HG03039 (cell line): Measurements from ENCODE around the gene E2F2.

Source experiments
- ATAC-seq: cut with Tn5 transposase; IDR thresholded peaks from one replicate; pipeline ENCODE4 v1.9.1; 2021; ENCODE audit warnings: mild to moderate bottlenecking, moderate library complexity; ENCODE audit not compliant: unreplicated experiment

E2F2 gene

DNA sequence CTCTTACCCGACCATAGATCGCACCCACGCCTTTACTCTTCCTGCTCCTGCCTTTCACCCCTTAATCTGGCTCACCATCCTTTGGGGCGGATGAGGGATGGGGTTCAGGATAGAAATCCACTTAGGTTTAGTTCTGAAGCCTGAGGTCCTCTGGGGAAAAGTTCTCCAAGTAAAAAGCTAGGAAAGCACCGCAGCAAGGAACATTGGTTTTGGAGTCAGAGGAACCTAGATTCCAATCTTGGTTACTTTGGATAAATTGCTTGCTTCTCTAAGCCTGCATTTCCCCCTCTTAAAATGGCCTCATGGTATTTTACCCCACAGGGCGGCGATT is 46.1 kb downstream of the E2F2 start:
- no peak for ATAC-seq

DNA sequence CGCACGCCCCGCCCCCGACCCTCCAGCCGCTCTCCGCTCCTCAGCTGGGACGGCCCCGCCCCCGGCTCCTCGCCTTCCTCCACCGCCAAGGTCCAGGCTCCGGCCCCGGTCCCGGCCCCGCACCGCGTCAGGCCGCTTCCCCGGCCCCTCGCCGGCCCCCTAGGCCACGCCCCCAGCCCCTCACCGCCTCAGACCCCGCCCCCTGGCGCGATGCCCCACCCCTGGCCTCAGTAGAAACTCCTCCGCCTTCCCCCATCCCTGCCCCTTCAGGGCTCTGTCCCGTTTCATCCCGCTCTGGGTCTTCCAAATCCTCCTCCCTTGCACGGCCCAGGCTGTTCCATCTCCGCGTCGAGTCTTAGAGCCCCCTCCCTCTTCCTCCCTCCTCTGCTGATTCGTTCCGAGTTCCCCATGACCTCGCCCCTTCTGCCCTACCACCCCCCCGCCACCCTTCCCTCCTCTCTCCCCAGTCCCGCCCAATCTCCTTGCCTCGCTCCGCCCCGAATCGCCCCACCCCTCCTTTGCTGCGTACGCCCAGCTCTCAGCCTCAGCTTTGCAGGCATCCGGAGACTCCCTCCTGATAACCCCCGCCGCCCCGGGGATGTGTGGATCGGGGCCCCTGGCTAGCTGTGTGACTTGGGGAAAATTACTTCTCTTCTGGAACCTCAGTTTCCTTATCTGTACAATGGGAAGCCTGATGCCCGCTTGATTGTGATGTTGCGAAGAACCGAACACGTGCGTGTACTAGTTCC is 46.6 kb downstream of the E2F2 start:
- ATAC-seq, result peak; percentile 51

DNA sequence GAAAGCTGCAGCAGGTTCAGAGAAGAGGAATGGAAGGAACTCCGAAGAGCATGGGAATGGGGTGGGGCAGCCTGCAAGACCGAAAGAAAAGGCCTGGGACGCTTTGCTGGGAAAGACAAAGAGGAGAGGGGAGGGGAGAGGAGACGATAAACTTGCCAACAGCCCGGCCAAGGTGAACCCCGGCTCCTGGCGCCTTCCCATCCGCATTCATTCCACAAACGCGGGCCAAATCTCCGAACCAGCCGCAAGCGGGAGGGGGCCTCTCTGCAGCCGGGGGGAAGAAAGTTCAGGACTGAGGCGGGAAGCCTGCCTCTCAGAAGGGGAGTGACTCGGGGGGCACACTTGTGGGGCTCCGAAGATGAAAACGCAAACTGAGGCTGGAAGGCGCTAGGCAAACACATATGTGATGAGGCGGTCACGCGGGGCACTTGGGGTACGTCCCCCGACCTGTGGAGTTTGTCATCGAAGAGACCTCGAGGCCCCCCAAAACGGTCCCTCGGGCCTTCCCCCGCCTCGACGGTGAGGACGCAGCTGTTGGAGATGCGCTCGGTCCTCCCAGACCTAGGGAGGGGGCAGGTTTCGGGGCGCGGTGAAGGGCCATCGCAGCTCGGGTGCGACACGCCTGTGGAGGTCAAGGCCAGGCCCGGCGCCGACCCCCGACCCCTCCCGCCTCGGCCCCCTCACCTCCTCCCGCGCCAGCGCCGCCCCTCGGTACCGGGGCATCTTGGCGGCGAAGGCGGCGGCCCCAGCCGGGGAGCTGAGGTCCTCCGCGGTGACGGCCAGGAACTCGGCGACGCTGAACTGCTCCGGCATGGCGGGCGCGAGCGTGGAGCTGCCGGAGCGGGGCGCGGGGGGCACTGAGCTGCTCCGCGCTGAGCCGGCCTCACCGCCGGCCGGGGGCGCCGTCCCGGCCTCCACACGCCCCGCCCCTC is 47.4 kb downstream of the E2F2 start, which contains the start of gene ASAP3:
Gene ASAP3, minus strand, starts transcription at position 859 of the 932 bp plus-strand sequence. Its CDS starts 46 bp downstream, at position 813.
- ATAC-seq, result peak; percentile 38

DNA sequence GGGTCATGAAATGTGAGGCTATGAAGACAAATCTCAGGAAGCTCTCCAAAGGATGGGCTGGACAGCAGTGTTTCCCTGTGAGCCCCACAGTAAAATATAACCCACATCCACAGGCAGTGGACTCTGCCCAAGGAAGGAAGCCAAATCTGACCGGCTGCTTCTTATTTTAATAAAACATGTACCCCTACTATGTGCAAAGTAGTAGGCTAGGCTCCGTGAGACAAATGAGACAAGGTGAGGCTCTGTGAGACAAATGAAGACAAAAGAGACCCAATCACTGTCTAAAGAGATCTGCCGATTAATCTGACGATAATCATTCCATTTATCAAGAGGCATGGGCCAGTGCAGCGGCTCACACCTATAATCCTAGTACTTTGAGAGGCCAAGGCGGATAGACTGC is 49.1 kb downstream of the E2F2 start:
- ATAC-seq, result no peak

DNA sequence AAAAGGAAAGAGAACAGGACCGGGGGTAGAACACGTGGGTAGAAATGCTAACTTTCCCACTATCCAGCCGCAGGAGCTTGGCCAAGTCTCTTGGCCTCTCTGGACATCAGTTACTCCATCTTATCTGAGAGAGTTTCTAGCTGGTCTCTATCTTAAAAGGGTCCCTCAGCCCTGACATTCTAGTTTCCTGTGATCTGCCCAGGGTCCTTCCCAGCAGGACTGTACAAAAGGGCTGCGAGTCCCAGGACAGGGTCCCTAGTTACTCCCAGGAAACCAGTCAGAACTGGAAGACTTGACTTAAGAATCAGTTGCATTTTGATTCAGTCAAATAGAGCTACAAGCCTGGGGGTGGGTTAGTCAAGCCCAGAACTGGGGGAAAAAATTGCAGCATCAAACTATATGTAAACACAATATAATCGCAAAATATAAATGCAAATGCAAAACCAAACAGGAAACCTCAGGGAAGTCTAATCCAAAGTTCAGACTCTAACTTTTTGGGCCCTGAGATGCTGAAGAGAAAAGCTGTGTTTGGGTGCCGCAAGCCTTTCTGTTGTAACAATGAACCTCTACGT is 49.9 kb downstream of the E2F2 start:
- ATAC-seq, result no peak

DNA sequence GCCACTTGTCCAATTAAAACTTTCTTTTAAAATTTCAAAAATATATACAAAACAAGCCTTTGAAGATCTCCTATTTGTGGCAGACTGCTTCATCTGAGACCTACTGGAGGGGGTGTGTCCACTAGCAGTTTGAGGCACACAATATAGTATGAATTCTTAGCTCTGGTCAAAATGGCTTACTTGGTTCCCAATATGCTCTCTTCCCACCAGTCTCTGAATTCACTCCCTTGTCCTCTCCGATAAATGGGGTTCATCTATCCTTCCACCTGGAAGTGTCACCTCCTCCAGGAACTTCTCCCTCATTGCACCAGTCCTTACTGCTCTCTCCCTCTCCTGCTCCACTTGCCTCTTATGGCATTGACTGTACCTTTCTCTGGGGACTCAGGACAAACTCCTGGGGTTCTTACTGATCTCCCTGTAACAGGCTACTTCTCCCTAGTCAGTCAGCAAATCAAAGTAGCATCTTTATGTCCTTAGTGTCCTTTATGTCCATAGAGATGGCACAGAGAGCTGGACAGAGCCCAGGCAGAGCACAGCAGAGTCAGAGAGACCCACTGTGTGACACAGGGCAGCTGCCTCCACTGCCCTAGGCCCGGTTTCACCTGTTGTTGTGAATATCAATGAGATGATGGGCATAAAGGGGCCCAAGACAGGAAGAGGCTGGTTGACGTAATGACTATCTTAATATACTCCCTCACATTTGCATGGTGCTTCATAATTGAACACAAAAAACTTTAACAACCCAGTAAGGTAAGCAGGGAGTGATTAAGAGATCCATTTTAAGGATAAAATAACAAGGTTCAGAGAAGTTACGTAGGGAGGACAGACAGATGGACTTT is 50.6 kb downstream of the E2F2 start:
- no peak for ATAC-seq

DNA sequence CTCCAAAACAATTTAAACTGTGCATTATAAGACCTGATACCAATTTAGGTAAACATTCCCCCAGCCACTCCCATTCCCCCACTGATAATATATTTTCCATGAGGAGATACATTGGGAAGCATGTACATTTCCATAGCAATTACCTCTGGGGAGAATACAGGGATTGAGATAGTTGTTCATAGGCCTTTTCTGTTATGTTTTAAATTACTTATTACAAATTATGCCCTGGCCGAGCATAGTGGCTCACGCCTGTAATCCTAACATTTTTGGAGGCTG is 51.4 kb downstream of the E2F2 start:
- no peak for ATAC-seq

DNA sequence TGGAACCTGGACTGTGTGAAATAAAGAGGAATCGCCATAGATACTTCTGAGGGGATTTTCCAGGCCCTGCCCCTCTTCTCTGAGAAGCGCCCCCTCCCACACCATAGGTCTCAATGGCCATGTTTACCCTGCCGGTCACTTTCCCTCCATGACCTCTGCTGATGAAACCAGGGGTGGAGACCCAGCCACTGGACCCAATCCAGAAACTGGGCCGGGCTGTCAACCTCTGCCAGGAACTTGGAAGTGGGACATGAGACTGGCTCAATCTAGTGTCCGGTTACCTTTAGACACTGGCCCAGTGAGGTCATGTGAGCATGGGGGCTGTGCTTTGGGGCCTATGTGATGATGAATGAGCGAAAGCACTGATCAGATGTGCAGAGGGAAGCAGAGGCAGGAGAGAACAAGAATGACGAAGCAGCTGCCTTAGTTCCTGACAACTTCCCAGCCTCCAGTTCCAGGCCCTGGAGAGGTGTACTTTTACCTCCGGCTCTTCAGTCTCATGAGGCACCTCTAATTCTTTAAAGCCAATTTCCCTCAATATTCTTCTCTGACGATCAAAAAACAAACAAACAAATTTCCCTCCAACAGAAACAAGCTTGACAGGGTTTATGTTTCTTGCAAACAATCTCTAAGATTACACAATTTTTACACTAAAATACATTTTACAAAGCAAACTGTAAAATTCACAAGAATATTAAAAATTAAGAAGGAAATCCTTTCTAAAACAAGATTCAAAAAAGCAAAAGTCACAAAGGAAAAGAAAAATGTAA is 52.0 kb downstream of the E2F2 start:
- ATAC-seq, result no peak

DNA sequence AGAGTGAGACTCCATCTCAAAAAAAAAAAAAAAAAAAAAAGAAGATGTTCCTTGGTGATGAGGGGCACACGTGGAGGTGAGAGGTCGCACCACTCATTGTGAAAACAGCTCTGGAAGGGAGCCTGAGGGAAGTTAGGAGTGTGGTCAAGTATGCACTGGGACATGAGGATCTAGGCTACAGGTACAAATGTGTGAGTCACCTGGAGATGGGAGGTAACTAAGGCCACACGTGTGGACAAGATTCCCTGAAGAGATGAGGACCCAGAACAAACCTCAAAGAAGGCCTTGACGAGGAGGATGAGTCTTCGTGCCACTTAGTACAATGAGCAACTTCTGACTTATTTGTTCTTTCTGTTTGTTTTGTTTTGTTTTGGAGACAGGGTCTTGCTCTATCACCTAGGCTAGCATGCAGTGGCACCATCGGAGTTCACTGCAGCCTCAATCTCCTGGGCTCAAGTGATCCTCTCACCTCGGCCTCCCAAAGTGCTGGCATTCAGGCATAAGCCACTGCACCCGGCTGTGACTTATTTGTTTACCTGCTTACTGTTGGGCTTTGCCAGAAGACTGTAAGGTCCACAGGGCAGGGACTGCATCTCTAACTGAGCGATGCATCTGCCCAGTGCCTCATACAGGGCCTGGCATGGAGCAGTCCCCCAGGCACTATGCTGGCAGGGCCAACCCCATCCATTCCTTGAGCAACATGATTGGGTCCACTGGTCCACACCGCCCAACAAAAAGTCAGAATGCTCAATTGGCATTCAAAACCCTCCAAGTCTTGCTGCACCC is 53.5 kb downstream of the E2F2 start:
- ATAC-seq, result no peak

DNA sequence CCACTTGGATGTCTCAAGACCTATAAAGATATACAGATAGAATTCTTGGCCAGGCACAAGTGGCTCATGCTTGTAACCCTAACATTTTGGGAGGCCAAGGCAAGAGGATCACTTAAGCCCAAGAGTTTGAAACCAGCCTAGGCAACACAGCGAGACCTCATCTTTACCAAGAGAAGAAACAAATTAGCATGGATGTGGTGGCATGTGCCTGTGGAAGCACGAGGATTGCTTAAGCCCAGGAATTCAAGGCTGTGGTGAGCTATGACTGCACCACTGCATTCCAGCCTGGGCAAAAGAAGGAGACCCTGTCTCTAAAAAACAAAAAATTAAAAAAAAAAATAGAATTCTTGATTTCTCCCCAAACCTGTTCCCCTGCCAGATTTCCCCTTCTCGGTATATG is 55.4 kb downstream of the E2F2 start:
- no peak for ATAC-seq

DNA sequence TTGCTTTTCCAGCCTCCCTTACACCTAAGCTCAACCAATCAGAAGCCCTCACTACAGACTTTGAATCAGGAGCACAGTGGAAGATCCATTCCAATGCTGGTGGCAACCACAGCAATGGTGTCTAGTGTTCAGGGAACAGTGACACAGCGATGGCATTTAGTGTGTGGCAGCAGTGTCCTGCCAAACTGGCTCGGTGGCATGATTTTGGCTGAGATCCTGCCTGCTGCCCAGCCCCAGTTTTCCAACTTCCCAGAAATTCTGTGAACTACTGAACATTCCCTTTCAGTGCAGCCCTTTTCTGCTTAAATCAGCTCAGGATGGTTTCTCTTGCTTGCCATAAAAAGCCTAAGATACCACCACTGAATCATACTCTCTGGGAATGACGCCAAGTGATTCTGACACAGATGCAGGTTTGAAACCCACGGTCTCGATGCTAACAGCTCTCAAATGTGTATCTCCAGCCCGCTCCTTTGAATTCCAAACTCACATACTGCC is 55.9 kb downstream of the E2F2 start:
- ATAC-seq, result no peak

DNA sequence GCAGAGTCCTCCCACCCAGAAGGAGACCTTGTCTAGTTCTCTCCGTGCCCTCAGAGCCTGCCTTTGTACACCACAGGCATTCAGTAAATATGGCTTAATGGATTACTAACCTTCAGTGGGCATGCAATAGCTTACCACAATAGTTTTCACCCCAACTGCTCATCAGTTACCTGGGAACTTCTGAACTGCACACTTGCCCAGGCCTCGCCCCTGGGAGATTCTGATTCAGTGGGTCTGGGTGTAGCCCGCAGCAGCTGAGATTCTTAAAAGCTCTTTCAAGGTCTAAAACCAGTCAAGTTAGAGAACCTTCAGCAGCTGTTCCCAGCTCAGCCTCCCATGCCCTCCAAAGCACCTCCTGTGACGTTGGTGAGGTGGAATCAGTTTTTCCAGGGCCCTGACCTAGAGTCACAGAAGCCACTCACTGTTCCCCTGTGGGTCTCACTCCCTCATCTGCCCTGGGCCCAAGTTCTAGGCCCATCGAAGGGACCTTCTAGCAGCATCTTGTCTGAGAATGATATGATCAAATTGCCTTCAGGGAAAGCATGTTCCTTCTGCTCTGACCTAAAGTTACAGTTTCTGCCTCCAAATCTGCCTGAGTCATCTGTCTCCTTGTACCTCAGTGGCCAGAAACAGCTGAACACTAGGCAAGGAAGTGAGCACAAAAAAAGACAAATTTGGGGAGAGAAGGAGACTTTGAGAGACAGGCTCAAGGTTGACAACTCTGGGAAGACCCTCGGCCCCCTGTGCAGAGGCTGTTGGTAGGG is 57.8 kb downstream of the E2F2 start:
- no peak for ATAC-seq

DNA sequence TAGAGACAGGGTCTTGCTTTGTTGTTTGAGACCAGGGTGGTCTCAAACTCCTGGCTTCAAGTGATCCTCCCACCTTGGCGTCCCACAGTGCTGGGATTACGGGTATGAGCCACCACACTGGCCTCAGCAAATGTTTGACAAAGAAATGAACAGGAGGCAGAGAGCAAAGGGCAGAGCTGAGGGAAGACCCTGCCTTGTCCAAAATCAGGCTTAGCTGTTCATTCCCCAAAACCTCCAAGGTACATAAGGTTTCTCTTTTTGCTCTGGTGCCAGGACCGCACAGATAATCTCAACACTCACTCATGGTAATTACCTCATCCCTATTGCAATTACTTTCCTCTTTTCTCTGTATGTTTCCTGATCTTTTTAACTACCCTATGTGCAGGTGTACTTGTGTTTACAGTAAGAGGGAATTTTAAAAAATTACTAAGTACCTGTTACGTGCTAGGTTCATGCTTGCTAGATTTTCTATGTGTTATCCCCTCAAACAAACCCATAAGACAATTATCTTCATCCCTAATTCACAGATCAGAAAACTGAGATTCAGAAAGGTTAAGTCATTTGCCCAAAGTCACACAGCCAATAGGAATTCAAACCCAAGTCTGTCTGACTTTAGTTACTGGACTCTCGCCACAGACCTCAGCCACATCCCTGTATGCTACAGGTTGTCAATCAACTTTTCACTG is 58.5 kb downstream of the E2F2 start:
- no peak for ATAC-seq

DNA sequence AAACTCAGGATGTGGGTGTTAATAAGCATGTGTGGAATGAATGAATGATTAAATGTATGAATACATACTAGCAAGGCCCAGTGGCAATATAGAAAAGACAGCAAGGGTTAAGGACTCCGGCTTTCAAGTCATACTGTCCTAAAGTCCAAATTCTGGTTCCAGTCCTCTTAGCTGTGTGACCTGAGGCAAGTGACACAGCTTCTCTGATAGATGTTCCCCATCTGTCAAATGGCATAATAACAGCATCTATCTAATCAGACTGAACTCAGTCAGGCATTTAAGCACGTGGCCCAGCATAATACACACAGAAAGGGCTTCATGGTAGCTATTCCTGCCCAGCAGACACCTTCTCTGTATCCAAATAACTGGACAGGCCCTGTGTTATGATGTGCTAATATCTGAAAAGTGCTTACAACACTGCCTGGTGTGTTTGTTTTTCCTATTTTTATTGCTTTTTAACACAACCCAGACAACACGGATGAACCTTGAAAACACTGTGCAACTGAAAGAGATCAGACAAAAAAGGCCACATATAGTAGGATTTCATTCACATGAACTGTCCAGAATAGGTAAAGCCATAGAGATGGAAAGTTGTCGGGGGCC is 59.5 kb downstream of the E2F2 start:
- ATAC-seq, result no peak

DNA sequence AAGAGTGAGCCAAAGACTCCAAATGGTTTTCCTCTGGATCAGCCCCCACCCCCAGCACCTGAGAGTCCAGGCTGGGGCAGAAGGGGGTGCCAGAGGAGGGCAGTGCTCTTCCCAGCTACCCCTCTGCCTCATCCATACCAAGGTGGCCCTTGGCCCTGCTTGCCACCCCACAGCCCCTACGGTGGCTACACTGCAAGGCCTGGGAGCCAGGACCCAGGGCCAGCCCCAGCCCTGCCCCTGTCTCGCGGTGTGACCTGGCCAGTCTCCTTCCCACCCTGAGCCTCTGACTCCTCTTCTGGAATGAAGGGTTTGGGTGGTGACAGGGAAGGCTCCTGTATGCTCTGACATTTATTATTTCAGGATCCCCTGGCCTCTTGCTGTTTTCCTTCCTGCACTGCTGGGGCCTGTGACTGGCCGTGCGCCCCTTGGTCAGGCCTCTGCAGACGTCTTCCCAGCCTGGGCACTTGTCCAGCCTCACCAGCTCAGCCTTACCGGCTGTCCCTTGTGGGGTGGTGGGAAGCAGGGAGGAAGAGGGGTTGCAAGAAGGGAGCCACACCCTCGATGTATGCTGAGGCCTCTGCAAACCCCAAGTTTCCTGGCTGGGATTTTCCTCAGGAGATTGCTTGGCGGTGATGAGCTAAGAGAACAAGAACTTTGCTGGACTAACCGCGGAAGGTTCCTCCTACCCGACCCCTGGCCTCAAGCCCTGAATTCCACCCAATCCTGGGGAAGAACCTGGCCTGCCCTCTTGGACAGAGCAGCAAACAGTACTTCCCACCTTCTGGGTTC is 60.6 kb downstream of the E2F2 start:
- ATAC-seq, result no peak

DNA sequence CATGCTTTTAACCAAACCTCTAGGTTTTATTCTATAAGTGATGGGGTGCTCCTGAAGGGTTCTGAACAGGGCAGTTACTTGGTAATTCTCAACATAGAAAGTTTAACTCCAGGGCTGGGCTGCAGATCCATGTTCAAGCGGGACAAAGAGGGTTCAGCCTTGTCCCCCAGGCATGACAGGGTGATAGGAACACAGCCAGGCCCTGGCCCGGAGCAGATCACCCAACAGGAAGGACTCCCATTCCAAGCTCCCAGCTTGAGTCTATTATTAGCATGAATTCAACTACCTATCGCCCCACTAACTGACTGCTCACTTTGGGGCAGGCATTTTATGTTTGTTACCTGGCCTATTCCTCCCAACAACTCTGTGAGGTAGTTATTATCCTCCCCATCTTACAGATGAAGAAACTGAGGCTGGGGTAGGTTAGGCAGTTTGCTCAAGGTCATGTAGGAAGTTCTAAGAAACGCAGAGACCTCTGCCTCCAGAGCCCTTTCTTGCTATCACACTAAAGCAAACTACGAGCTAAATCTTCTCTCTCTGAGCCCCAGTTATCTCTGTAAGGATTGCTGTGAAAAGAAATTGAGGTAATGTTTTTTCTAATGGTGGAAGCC is 61.6 kb downstream of the E2F2 start:
- no peak for ATAC-seq
